ENCODE measurements around the gene ZNF804B.

The ZNF804B gene

DNA sequence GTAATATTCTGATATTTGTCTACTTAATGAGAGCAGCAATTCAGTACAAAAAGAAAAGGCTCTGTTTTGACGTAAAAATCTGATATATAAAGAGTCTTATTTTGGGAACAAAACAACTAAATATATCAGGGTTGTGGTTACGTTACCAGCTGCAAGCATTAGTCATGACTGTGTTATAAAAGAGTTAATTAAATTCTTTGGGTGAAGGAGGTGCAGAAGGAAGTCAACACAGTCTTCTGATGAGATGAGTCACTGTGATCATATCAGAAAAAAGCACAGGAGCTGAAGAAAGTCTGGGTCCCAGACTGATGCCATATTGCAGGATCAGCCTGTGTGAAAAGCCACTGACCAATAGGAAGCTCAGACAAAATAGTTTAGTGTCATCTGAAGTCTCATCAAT lies 270.4 kb downstream of the ZNF804B start:
- Histone ChIP-seq H3K79me2 (ENCODE audit: insufficient read depth, low read length) (no peaks in the 10 kb centered on the region), H3K27me3 (ENCODE audit: insufficient read depth, low read length, poor library complexity, severe bottlenecking) (no peaks in the 10 kb centered on the region), H3K9me2 (replicated peaks; ENCODE audit: low read depth, low read length) (no peaks in the 10 kb centered on the region), H3K36me3 (ENCODE audit: insufficient read depth, low read length) (no peaks in the 10 kb centered on the region), H4K20me1 (ENCODE audit: insufficient read depth, low read length, poor library complexity, severe bottlenecking) (no peaks in the 10 kb centered on the region), H3K4me3 (ENCODE audit: low read length, poor library complexity, severe bottlenecking) (no peak overlapping the region), H3F3A (ENCODE audit: low read depth) (no peaks in the 10 kb centered on the region), H3K4me1 (ENCODE audit: insufficient read depth, low read length, poor library complexity, severe bottlenecking) (no peaks in the 10 kb centered on the region), H3K9me3 (ENCODE audit: insufficient read depth, low read depth, low read length) (no peaks in the 10 kb centered on the region), H2AFZ (ENCODE audit: low read length) (no peak overlapping the region), H3K4me2 (ENCODE audit: low read depth, low read length, poor library complexity, severe bottlenecking) (no peak overlapping the region), H3K9ac (ENCODE audit: low read depth, low read length, poor library complexity, severe bottlenecking) (no peak overlapping the region)
- TF ChIP-seq, protein P1, sequence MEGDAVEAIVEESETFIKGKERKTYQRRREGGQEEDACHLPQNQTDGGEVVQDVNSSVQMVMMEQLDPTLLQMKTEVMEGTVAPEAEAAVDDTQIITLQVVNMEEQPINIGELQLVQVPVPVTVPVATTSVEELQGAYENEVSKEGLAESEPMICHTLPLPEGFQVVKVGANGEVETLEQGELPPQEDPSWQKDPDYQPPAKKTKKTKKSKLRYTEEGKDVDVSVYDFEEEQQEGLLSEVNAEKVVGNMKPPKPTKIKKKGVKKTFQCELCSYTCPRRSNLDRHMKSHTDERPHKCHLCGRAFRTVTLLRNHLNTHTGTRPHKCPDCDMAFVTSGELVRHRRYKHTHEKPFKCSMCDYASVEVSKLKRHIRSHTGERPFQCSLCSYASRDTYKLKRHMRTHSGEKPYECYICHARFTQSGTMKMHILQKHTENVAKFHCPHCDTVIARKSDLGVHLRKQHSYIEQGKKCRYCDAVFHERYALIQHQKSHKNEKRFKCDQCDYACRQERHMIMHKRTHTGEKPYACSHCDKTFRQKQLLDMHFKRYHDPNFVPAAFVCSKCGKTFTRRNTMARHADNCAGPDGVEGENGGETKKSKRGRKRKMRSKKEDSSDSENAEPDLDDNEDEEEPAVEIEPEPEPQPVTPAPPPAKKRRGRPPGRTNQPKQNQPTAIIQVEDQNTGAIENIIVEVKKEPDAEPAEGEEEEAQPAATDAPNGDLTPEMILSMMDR (conservative IDR thresholded peaks at IDR 0.05; ENCODE audit: low read length): no peak
- TF ChIP-seq EZH2phosphoT487 (IDR thresholded peaks at IDR 0.05; ENCODE audit: borderline replicate concordance): no peak

DNA sequence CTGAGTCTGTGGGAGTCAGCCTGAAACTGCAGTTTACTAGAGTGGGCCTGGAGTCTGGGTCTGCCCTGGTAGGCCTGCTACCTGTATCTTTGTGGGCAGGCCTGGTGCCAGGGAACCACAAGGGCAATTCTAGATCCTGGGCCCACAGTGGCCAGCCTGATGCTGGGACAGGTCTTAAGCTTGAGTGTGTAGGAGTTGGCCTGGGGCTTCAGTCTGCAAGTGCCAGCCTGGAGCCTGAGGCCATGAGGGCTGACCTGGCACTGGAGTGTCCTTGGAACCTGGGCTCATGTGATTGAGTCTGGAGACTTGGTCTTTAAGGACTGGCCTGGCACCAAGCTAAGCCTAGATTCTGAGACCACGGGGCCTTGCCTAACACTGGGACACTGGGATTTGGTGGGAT lies 281.7 kb downstream of the ZNF804B start:
- no peaks in the 10 kb centered on the region for H3K27me3 ChIP-seq (ENCODE audit: insufficient read depth, low read length, poor library complexity, severe bottlenecking)
- H3K36me3 ChIP-seq (ENCODE audit: insufficient read depth, low read length): no peaks in the 10 kb centered on the region
- H3K9ac ChIP-seq (ENCODE audit: low read depth, low read length, poor library complexity, severe bottlenecking): no peak overlapping the region
- H3K9me3 ChIP-seq (ENCODE audit: insufficient read depth, low read depth, low read length): no peaks in the 10 kb centered on the region
- H3K4me3 ChIP-seq (ENCODE audit: low read length, poor library complexity, severe bottlenecking): no peak overlapping the region
- TF ChIP-seq, protein P1 (conservative IDR thresholded peaks at IDR 0.05; ENCODE audit: low read length): no peak
- no peak for TF ChIP-seq EZH2phosphoT487 (IDR thresholded peaks at IDR 0.05; ENCODE audit: borderline replicate concordance)
- no peaks in the 10 kb centered on the region for H3K79me2 ChIP-seq (ENCODE audit: insufficient read depth, low read length)
- no peaks in the 10 kb centered on the region for H3F3A ChIP-seq (ENCODE audit: low read depth)
- no peaks in the 10 kb centered on the region for H3K4me1 ChIP-seq (ENCODE audit: insufficient read depth, low read length, poor library complexity, severe bottlenecking)
- H3K4me2 ChIP-seq (ENCODE audit: low read depth, low read length, poor library complexity, severe bottlenecking): no peak overlapping the region
- H4K20me1 ChIP-seq (ENCODE audit: insufficient read depth, low read length, poor library complexity, severe bottlenecking): no peaks in the 10 kb centered on the region
- H2AFZ ChIP-seq (ENCODE audit: low read length): no peak overlapping the region
- H3K9me2 ChIP-seq (replicated peaks; ENCODE audit: low read depth, low read length): no peaks in the 10 kb centered on the region

DNA sequence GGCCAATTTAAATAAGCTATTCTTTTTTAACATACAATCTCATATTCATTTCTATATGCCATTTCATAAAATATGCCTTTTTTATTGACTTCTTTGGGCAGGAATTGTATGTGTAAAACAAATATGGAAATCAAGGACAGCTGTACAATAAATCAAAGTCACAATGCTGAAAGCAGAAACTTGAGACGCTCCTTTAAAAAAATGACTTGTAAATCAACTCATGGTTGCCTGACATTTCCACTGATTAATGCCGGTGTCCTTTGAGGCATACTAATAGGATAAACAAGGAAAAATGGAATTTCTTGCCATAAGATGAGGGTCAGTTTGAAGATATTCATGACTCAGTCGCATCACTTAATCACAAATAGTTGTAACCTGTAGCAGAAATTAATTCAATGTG lies 283.4 kb downstream of the ZNF804B start:
- TF ChIP-seq, protein P1 (conservative IDR thresholded peaks at IDR 0.05; ENCODE audit: low read length): no peak
- no peak for TF ChIP-seq EZH2phosphoT487 (IDR thresholded peaks at IDR 0.05; ENCODE audit: borderline replicate concordance)
- H3K36me3 ChIP-seq (ENCODE audit: insufficient read depth, low read length): no peaks in the 10 kb centered on the region

More for the DNA sequence above, 283.4 kb downstream of the ZNF804B start:
- no peak overlapping the region for H3K4me3 ChIP-seq (ENCODE audit: low read length, poor library complexity, severe bottlenecking)
- no peaks in the 10 kb centered on the region for H3K27me3 ChIP-seq (ENCODE audit: insufficient read depth, low read length, poor library complexity, severe bottlenecking)
- H3K4me1 ChIP-seq (ENCODE audit: insufficient read depth, low read length, poor library complexity, severe bottlenecking): no peaks in the 10 kb centered on the region
- H3K9me2 ChIP-seq (replicated peaks; ENCODE audit: low read depth, low read length): no peaks in the 10 kb centered on the region
- H3K9ac ChIP-seq (ENCODE audit: low read depth, low read length, poor library complexity, severe bottlenecking): no peak overlapping the region
- H3F3A ChIP-seq (ENCODE audit: low read depth): no peaks in the 10 kb centered on the region
- no peaks in the 10 kb centered on the region for H3K9me3 ChIP-seq (ENCODE audit: insufficient read depth, low read depth, low read length)
- no peak overlapping the region for H2AFZ ChIP-seq (ENCODE audit: low read length)
- H3K79me2 ChIP-seq (ENCODE audit: insufficient read depth, low read length): no peaks in the 10 kb centered on the region
- H3K4me2 ChIP-seq (ENCODE audit: low read depth, low read length, poor library complexity, severe bottlenecking): no peak overlapping the region
- H4K20me1 ChIP-seq (ENCODE audit: insufficient read depth, low read length, poor library complexity, severe bottlenecking): no peaks in the 10 kb centered on the region

Data from Loucy (cell line).